ENCODE results near the gene CLPTM1L.
"Not testable (repeated sequence)": the region's sequence is repeated elsewhere in the genome, so short reads cannot be mapped to it uniquely, and the experiment has no call there.

CLPTM1L gene

GRCh38 chr5:1285141-1285540 is 59.8 kb downstream of the CLPTM1L start:
- no peak for DNase-seq

GRCh38 chr5:1284336-1284970 is 60.4 kb downstream of the CLPTM1L start:
- not testable (repeated sequence) for DNase-seq

GRCh38 chr5:1283729-1284041 is 61.2 kb downstream of the CLPTM1L start:
- not testable (repeated sequence) for DNase-seq

GRCh38 chr5:1282993-1283728 is 61.7 kb downstream of the CLPTM1L start:
- DNase-seq = not testable (repeated sequence)

- DNase-seq = no peak
These were observed 62.5 kb downstream of the CLPTM1L start for GRCh38 chr5:1282131-1282992.

GRCh38 chr5:1281038-1281882 is 63.6 kb downstream of the CLPTM1L start:
- DNase-seq = no peak

- DNase-seq = no peak
These were observed 64.5 kb downstream of the CLPTM1L start for GRCh38 chr5:1280177-1281037.

GRCh38 chr5:1279443-1280151 is 65.3 kb downstream of the CLPTM1L start:
- DNase-seq = no peak

- no peak for DNase-seq
These were observed 66.0 kb downstream of the CLPTM1L start for GRCh38 chr5:1278656-1279442.

GRCh38 chr5:1278216-1278615 is 66.7 kb downstream of the CLPTM1L start:
- DNase-seq = no peak

GRCh38 chr5:1277781-1278180 is 67.1 kb downstream of the CLPTM1L start:
- DNase-seq = no peak

GRCh38 chr5:1277331-1277730 is 67.6 kb downstream of the CLPTM1L start:
- DNase-seq = no peak

- no peak for DNase-seq
These were observed 68.0 kb downstream of the CLPTM1L start for GRCh38 chr5:1276930-1277329.

GRCh38 chr5:1275397-1276391 is 69.2 kb downstream of the CLPTM1L start:
- DNase-seq = not testable (repeated sequence)

GRCh38 chr5:1274471-1274870 is 70.4 kb downstream of the CLPTM1L start:
- DNase-seq = no peak

- DNase-seq = no peak
These were observed 71.2 kb downstream of the CLPTM1L start for GRCh38 chr5:1273745-1274144.

- no peak for DNase-seq
These were observed 72.7 kb downstream of the CLPTM1L start for GRCh38 chr5:1272201-1272600.

- DNase-seq = no peak
These were observed 73.7 kb downstream of the CLPTM1L start for GRCh38 chr5:1270933-1271914.

Data from stimulated activated naive CD4-positive, alpha-beta T cell treated with Interleukin-2 at 50 U/mL for 16 hours (primary cell).